Esophagus squamous epithelium (tissue), 5 donors: Measurements from ENCODE around the gene CCNB1IP1. TPM values are rescaled to one million over a fixed set of nuclear protein-coding genes. Genes with fewer than 3 reads are reported as not detected.
"Not testable (repeated sequence)": the region's sequence is repeated elsewhere in the genome, so short reads cannot be mapped to it uniquely, and the experiment has no call there.

Source experiments
- DNase-seq: peaks from one replicate; lab custom pipeline; 2025; lab: John Stamatoyannopoulos, UW
- H3K27ac ChIP-seq, 4 donors: fragments of 200-600 bp; sonication (generic); one replicate each; pipeline ENCODE4 v1.5.1; 2016 to 2019; ENCODE audit warnings: mild to moderate bottlenecking in 1 of 4
- H3K27me3 ChIP-seq, 4 donors: fragments of 200-600 bp; sonication (generic); 1 replicate in 3 of 4; 2 replicates in 1 of 4; pipeline versions ENCODE4 v1.5.1 to v1.6.0; 2017 to 2021; ENCODE audit warnings: antibody characterized with exemption in 1 of 4
- H3K36me3 ChIP-seq, 3 donors: fragments of 200-600 bp; sonication (generic); one replicate each; pipeline ENCODE4 v1.5.1; 2016 to 2019
- H3K4me1 ChIP-seq, 3 donors: fragments of 200-600 bp; sonication (generic); one replicate each; pipeline ENCODE4 v1.5.1; 2017 to 2019
- H3K4me3 ChIP-seq, 4 donors: fragments of 200-600 bp; sonication (generic); 1 replicate in 3 of 4; 2 replicates in 1 of 4; pipeline ENCODE4 v1.5.1; 2016 to 2019; ENCODE audit warnings: mild to moderate bottlenecking in 2 of 4, moderate library complexity in 1 of 4
- H3K9me3 ChIP-seq, 3 donors: fragments of 200-600 bp; sonication (generic); one replicate each; pipeline ENCODE4 v1.5.1; 2016 to 2019
- POLR2A ChIP-seq, 4 donors: fragments of 450-650 bp; IDR thresholded peaks; one replicate each; pipeline ENCODE4 v1.6.1; 2017; ENCODE audit warnings: antibody characterized with exemption in 4 of 4, mild to moderate bottlenecking in 4 of 4, moderate library complexity in 3 of 4
- whole genome bisulfite sequencing, 2 donors: methylation state at CpG; one replicate each; pipeline ENCODE4 v1.1.5; 2018; 5-methylcytosine and 5-hydroxymethylcytosine counted together
- intact Hi-C: fragments of 100-400 bp; cut with DNase I; formaldehyde crosslinking; loops from one replicate; pipeline ENCODE4 v1.15.0; 2022
- small RNA-seq, 4 donors: library from RNA; depleted of rRNA; stranded (forward); fragments of <200 nt; gene quantifications; one replicate each; pipeline ENCODE3, GENCODE V24; 2016
- total RNA-seq, 4 donors: library from RNA; depleted of rRNA; stranded (reverse); fragments of >200 nt; gene quantifications; one replicate each; pipeline ENCODE4 v1.1.0, GENCODE V29; 2016
- TF ChIP-seq, protein P1 (sequence below), 6 experiments: fragments of 450-650 bp in 4 of 6; fragments of 200-600 bp in 2 of 6; sonication (generic) in 2 of 6; IDR thresholded peaks; one replicate each; pipeline ENCODE4 v1.5.1; 2016 to 2019; ENCODE audit warnings: antibody characterized with exemption in 6 of 6, mild to moderate bottlenecking in 4 of 6, moderate library complexity in 4 of 6
- donor health status: DM: yes; HTN: yes; CAD: no.

The CCNB1IP1 gene
- total RNA-seq, 4 donors from 2014 or later, result 7.6 to 68.1 (median 33.4) TPM

DNA sequence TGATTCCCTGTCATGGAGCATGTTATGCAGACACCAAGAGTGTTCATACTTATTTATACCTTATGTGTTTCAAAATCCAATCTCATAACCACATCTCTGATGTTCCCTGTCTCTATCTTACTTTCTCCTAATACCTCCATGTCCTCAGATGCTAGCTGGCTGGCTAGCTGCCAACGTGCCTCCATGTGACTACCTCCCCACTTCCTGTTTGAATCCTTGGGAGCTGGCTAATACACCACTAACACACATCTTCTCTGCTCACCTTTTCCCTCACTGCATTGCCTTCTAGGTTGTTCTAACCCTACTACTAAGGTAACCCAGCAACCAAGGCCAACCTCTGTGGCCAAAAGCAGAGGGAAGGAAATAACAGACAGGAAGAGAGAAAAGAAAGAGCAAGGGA is 54.7 kb downstream of the CCNB1IP1 start:
- H3K27ac ChIP-seq, result no peak overlapping the region
- H3K36me3 ChIP-seq, result peaks cover 0 to 30% (median 0%) of the 10 kb centered on the region in 3 donors
- peaks cover 0 to 5% (median 0%) of the 10 kb centered on the region in 3 donors for H3K9me3 ChIP-seq
- no peak overlapping the region for H3K4me3 ChIP-seq
- WGBS, 2 donors, result 31 to 42% methylated on average over 1 of the region's 1 CpG
- DNase-seq, result no peak
- no peaks in the 10 kb centered on the region for H3K4me1 ChIP-seq
- H3K27me3 ChIP-seq, result no peaks in the 10 kb centered on the region
- TF ChIP-seq, protein P1, sequence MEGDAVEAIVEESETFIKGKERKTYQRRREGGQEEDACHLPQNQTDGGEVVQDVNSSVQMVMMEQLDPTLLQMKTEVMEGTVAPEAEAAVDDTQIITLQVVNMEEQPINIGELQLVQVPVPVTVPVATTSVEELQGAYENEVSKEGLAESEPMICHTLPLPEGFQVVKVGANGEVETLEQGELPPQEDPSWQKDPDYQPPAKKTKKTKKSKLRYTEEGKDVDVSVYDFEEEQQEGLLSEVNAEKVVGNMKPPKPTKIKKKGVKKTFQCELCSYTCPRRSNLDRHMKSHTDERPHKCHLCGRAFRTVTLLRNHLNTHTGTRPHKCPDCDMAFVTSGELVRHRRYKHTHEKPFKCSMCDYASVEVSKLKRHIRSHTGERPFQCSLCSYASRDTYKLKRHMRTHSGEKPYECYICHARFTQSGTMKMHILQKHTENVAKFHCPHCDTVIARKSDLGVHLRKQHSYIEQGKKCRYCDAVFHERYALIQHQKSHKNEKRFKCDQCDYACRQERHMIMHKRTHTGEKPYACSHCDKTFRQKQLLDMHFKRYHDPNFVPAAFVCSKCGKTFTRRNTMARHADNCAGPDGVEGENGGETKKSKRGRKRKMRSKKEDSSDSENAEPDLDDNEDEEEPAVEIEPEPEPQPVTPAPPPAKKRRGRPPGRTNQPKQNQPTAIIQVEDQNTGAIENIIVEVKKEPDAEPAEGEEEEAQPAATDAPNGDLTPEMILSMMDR (IDR thresholded peaks at IDR 0.05), result no peak
- TF ChIP-seq POLR2A (IDR thresholded peaks at IDR 0.05), result no peak
- intact Hi-C loops, result no loop called here

DNA sequence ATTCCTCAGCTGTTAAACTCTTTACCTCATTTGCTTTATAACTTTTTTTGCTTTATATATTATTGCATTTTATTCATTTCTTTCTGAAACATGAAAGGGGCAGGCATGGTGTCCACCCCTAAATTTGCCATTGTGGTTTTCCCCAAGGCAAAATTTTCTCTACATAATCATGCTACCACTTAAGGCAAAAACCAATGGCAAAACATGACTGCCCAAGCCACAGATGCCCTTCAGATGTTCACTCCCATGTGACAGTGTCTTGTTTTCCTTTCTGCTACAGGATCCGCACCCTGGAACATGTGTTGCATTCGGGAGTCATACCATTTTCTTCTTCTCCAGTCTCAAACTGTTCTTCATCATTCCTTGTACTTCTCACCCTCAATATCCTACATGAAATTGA is 55.7 kb downstream of the CCNB1IP1 start:
- no peak overlapping the region for H3K27ac ChIP-seq
- intact Hi-C loops, result no loop called here
- no peak overlapping the region for H3K4me3 ChIP-seq
- H3K36me3 ChIP-seq, result peaks cover 0 to 27% (median 0%) of the 10 kb centered on the region in 3 donors
- H3K4me1 ChIP-seq, result no peaks in the 10 kb centered on the region
- WGBS, 2 donors, result 66 to 100% methylated on average over 2 of the region's 2 CpGs
- no peak for DNase-seq
- TF ChIP-seq, protein P1 (IDR thresholded peaks at IDR 0.05), result no peak
- TF ChIP-seq POLR2A (IDR thresholded peaks at IDR 0.05), result no peak
- H3K27me3 ChIP-seq, result no peaks in the 10 kb centered on the region
- peaks cover 0 to 5% (median 0%) of the 10 kb centered on the region in 3 donors for H3K9me3 ChIP-seq

GRCh38 chr14:20274062-20274461 is 59.0 kb downstream of the CCNB1IP1 start:
- Histone ChIP-seq H3K27ac (no peak overlapping the region), H3K4me3 (no peak overlapping the region), H3K4me1 (no peaks in the 10 kb centered on the region), H3K9me3 (peaks cover 0 to 5% (median 0%) of the 10 kb centered on the region in 3 donors), H3K27me3 (no peaks in the 10 kb centered on the region), H3K36me3 (no peaks in the 10 kb centered on the region)
- no peak for TF ChIP-seq POLR2A (IDR thresholded peaks at IDR 0.05)
- TF ChIP-seq, protein P1 (IDR thresholded peaks at IDR 0.05), result no peak
- intact Hi-C loops, result no loop called here
- WGBS, 2 donors, result 95 to 96% methylated on average over 2 of the region's 2 CpGs
- no peak for DNase-seq

- H3K27me3 ChIP-seq, H3K27ac ChIP-seq, H3K36me3 ChIP-seq, DNase-seq, H3K4me1 ChIP-seq, H3K4me3 ChIP-seq, H3K9me3 ChIP-seq, intact Hi-C loops: not testable (repeated sequence)
- 64 to 68% methylated on average over 5 of the region's 5 CpGs for WGBS, 2 donors
These were observed 68.7 kb downstream of the CCNB1IP1 start for GRCh38 chr14:20264361-20264760.

DNA sequence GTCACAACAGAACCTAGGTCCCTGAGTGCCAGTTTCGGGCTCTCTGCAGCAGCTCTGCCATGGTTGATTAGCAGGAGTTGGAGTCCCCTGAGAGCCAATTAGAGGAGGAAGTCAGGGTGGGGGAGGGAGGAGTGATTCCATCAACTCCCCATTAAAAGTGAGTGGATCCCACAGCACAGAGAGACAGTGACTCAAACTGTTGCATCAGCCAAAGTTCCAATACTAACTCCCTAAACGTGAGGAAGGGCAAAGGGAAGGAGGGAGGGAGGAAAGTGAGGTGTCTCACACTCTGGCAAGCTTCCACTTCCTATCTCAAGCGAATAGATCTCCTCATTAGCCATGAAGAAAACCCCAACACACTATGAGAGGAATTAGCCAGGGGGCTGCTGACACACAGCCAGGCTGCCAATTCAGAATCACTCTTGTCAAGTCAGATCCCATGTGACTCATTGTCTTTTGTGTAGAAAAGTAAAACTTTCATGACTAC is 70.4 kb downstream of the CCNB1IP1 start:
- no peak for DNase-seq
- Histone ChIP-seq H3K9me3 (no peaks in the 10 kb centered on the region), H3K27ac (no peak overlapping the region), H3K36me3 (no peaks in the 10 kb centered on the region), H3K27me3 (no peaks in the 10 kb centered on the region), H3K4me3 (no peak overlapping the region), H3K4me1 (no peaks in the 10 kb centered on the region)
- intact Hi-C loops, result no loop called here
- TF ChIP-seq, protein P1 (IDR thresholded peaks at IDR 0.05), result no peak
- TF ChIP-seq POLR2A (IDR thresholded peaks at IDR 0.05), result no peak
- WGBS, 2 donors, result 32 to 40% methylated on average over 3 of the region's 3 CpGs

Small RNAs within 50 kb of the gene (small RNA-seq; reads per million reads assigned to genes)
- gene SNORA79B (0 to 0.27 (median 0.10) reads per million in 4 donors), gene SNORD126 (326 to 791 (median 401) reads per million in 4 donors)

Other genes with a start within 250 kb of the CCNB1IP1 start
- gene OR4K17, start 222.5 kb downstream of the CCNB1IP1 start, total RNA-seq, result not detected
- not detected for gene OR4N5, start 194.5 kb downstream of the CCNB1IP1 start, total RNA-seq
- gene OR11G2, start 142.4 kb downstream of the CCNB1IP1 start, total RNA-seq, result not detected
- not detected for gene OR11H6, start 109.6 kb downstream of the CCNB1IP1 start, total RNA-seq
- gene OR11H7, start 104.3 kb downstream of the CCNB1IP1 start, total RNA-seq, result not detected
- not detected for gene OR11H4, start 94.0 kb downstream of the CCNB1IP1 start, total RNA-seq
- 10 to 100 TPM in 1 of 4 donors, 1 to 10 TPM in 3; 3.9 to 11.8 (median 6.7) TPM for gene TTC5, start 27.3 kb downstream of the CCNB1IP1 start, total RNA-seq
- gene PARP2, start 10.4 kb upstream of the CCNB1IP1 start, total RNA-seq, result 10 to 100 TPM in 3 of 4 donors, 1 to 10 TPM in 1; 5.0 to 20.3 (median 11.7) TPM
- 10 to 100 TPM; 13.4 to 16.6 (median 14.7) TPM for gene TEP1, start 80.2 kb upstream of the CCNB1IP1 start, total RNA-seq
- gene KLHL33, start 102.9 kb upstream of the CCNB1IP1 start, total RNA-seq, result under 1 TPM in 1 of 4 donors, not detected in 3; 0.57 TPM
- gene OSGEP, start 121.5 kb upstream of the CCNB1IP1 start, total RNA-seq, result 10 to 100 TPM; 22.3 to 41.6 (median 26.6) TPM
- 100 to 1,000 TPM in 3 of 4 donors, 10 to 100 TPM in 1; 75.7 to 132 (median 115) TPM for gene APEX1, start 121.9 kb upstream of the CCNB1IP1 start, total RNA-seq
- 10 to 100 TPM; 15.8 to 25.7 (median 19.1) TPM for gene PIP4P1, start 128.2 kb upstream of the CCNB1IP1 start, total RNA-seq
- gene PNP, start 136.1 kb upstream of the CCNB1IP1 start, total RNA-seq, result 100 to 1,000 TPM in 2 of 4 donors, 10 to 100 TPM in 2; 84.4 to 155 (median 104) TPM
- gene RNASE10, start 172.3 kb upstream of the CCNB1IP1 start, total RNA-seq, result not detected
- not detected for gene RNASE9, start 227.8 kb upstream of the CCNB1IP1 start, total RNA-seq